ENCODE data around the gene ZNF592.

ZNF592 gene

DNA sequence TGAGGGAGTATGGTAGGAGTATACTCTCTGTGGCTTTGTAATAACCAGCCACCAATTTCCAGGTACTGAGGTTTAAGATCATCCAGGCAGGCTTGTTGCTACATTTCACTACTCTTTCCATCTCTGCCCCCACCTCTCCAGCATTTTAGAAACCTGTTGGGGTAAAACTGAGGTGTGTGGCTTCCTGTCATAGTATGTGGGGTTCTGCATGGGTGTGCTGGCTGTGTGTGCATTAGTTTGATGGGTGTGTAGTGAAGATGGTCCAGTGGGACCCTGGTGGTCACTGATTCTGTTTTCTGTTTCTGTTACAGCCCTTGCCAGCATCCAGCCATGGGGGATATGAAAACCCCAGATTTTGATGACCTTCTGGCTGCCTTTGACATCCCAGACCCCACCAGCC, 34.0 kb downstream of the ZNF592 start:
- no peak for DNase-seq

GRCh38 chr15:84783493-84784251, 35.3 kb downstream of the ZNF592 start:
- DNase-seq, result no peak

DNA sequence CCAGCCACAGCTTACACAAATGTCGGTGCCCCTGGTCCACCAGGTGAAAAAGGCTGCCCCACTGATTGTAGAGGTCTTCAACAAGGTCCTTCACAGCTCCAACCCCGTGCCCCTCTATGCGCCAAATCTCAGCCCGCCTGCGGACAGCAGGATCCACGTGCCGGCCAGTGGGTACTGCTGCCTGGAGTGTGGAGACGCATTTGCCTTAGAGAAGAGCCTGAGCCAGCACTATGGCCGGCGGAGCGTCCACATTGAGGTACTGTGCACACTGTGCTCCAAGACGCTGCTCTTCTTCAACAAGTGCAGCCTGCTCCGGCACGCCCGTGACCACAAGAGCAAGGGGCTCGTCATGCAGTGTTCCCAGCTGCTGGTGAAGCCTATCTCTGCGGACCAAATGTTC, 35.9 kb downstream of the ZNF592 start:
- DNase-seq, result no peak

DNA sequence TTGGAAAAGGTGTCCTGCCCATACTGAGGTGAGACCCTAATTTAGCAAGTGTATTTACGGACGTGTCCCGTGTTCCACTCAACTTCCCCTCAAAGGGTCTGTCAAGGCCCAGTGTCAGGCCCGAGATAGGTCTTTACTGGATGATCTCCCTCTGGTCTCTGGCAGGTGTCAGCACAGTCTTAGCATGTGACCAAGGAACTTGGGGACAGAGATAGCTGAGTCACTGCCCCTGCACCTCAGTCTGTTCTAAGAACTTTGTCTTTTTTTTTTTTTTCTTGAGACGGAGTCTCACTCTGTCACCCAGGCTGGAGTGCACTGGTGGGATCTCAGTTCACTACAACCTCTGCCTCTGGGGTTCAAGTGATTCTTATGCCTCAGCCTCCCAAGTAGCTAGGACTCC, 36.7 kb downstream of the ZNF592 start:
- no peak for DNase-seq

GRCh38 chr15:84788500-84788899, 40.1 kb downstream of the ZNF592 start:
- no peak for DNase-seq

DNA sequence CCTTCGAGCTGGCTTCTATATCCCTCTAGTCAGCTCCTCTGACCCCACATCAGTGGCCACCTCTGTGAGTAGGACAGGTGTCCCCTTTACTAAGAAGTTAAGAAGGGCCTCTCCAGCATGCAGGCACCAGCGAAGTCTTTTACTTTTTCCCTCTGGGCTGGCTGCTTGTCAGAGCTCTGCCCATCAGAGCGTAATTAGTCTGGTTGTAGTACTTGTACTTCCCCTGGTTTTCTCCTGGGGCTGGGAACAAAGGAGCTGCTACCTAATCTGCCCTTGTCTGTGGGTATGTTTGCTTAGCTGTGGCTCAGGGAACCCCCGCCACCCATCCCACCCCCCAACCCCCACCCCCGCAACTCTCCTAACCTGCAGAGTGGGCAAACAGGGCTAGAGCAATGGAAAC, 41.4 kb downstream of the ZNF592 start:
- peak; percentile 44 for DNase-seq

DNA sequence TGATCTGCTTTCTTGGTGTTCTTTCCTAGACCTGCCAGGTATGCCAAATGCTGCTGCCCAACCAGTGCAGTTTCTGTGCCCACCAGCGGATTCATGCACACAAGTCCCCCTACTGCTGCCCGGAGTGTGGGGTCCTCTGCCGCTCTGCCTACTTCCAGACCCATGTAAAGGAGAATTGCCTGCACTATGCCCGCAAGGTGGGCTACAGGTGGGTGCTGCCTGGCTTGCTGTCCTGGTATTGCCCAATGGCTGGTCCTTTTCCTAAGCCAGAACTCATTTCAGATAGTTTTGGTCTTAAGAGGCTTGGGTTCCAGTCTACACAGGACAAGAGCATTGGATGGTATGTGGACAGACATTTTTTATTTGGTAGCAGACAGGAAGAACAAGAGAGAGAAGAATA, 42.3 kb downstream of the ZNF592 start:
- DNase-seq, result no peak

GRCh38 chr15:84791763-84792162, 43.4 kb downstream of the ZNF592 start:
- DNase-seq, result no peak

GRCh38 chr15:84793431-84794161, 45.2 kb downstream of the ZNF592 start:
- DNase-seq, result no peak

GRCh38 chr15:84794162-84794547, 45.8 kb downstream of the ZNF592 start:
- no peak for DNase-seq

DNA sequence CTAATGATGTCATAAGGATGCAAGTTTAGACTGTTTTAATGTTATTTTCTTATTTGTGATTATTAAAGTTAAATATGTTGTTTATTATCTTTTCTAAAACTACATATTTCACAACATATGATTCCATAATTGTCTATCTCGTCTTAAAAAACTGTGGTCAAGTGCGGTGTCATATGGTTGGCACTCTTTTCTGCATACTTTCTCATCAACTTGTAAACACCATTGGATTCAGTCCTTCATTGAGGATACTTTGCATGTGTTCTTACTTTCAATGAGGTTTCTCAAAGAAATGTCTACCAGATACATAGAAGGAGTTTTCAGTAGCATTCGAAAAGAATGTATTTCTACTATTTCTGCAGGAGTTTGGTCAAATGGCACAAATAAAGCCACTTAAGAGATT, 46.8 kb downstream of the ZNF592 start:
- no peak for DNase-seq

- no peak for DNase-seq
These were observed 48.8 kb downstream of the ZNF592 start for GRCh38 chr15:84797212-84797611.

DNA sequence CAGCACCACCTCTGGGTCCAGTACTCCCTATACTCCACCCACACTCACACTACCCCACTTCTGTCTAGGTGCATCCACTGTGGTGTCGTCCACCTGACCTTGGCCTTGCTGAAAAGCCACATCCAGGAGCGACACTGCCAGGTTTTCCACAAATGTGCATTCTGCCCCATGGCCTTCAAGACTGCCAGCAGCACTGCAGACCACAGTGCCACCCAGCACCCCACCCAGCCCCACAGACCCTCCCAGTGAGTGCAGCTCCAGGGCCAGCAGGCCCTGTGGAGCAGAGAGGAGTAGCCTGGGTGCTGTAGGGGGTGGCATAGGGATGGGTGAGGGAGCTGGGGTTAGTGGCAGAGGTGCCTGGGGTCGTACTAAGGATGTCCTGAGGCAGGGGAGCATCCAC, 49.4 kb downstream of the ZNF592 start:
- DNase-seq, result no peak

DNA sequence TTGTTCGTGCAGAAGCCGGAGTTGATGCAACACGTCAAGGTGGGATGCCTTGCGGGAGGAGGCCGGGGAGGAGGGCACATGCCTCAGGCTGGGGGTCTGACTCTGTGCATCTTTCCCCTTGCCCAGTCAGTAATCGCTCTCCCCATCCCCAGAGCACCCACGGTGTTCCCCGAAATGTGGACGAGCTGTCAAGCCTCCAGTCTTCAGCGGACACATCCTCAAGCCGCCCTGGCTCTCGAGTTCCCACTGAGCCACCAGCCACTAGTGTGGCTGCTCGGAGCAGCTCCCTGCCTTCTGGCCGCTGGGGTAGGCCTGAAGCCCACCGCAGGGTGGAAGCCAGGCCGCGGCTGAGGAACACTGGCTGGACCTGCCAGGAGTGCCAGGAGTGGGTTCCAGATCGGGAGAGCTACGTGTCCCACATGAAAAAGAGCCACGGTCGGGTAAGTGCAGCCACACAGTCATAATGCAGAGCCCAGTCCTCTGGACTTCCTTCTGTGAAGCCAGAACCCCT, 50.1 kb downstream of the ZNF592 start:
- DNase-seq, result no peak

DNA sequence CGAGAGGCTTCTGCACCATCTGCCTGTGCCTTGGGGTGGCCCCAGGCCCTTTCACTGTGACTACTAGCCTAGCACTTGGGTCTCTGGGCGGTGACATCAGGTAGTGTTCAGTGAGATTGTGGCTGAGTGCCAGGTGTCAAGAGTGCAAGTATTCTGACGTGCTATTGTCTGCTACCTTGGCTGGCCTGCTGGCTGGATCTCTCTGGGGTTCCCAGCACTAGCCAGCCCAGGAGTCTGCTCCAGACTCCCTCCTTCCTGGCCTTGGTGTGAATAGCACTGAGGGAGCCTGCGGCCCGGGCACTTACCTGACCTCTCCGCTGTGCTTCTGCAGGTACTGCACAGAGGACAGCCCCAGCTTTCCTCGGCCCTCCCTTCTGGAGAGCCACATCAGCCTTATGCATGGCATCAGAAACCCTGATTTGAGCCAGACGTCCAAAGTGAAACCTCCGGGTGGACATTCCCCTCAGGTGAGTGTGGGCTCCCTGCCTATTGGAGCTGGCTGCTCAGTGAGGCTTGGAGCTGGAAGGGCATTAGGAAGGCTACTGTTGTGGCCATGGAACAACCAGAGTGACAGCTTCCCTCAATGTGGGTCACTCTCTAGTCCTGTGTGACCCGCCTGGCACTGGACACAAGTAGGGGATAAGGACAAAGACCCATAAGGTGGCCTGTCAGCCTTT, 51.3 kb downstream of the ZNF592 start:
- DNase-seq, result no peak

- DNase-seq, result no peak
These were observed 52.0 kb downstream of the ZNF592 start for GRCh38 chr15:84800365-84800806.

GRCh38 chr15:84804005-84804900, 55.9 kb downstream of the ZNF592 start:
- DNase-seq, result no peak

DNA sequence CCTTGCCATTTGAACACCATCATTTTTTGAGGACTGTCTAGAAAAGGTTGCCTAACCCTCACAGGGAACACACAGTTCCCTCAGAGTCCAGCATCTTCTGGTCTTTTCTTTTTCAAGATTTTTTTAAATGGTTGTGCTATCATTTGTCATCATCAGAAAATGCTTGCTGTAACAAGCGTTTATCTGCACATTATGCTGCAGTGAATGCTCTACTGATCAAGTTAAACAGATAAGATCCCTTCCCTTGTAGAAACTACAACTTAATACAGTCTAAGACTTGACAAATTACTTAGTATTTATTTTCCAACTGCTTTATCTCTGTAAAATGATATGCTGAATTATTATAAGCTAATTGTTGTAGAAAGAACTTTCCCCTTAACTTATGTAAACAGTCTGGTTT, 56.8 kb downstream of the ZNF592 start:
- DNase-seq, result no peak

DNA sequence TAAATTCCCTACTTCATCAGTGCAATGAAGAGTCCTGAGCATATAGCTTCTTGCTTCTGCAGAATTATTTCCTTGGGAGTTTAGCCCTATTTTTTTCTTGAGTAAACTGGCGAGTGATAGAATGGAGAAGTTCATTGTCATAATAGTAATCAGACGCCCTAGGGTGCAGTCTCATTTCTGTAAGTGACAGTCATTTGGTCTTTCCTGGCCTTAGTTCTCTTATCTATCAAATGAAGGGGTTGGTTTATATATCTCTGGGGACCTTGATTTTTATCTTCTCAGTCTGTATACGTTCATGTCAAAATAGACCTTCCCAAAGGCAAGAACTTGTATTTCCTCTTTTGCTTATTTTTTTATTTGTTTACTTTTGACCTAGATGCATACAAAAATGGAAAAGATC, 58.8 kb downstream of the ZNF592 start:
- DNase-seq, result no peak

- peak; percentile 72 for DNase-seq
These were observed 61.9 kb downstream of the ZNF592 start for GRCh38 chr15:84810073-84810840.

- DNase-seq, result no peak
These were observed 62.8 kb downstream of the ZNF592 start for GRCh38 chr15:84811151-84811550.

- no peak for DNase-seq
These were observed 63.4 kb downstream of the ZNF592 start for GRCh38 chr15:84811828-84812227.

Data from eye (tissue), 1 donor.